ENCODE results near the gene BIN1. TPM values are rescaled to one million over a fixed set of nuclear protein-coding genes. Genes with fewer than 3 reads are reported as not detected.

The BIN1 gene
- total and polyA plus RNA-seq, 2 of the 4 experiments (the other 2 are of a cell fraction) = 18.1 to 25.7 TPM

DNA sequence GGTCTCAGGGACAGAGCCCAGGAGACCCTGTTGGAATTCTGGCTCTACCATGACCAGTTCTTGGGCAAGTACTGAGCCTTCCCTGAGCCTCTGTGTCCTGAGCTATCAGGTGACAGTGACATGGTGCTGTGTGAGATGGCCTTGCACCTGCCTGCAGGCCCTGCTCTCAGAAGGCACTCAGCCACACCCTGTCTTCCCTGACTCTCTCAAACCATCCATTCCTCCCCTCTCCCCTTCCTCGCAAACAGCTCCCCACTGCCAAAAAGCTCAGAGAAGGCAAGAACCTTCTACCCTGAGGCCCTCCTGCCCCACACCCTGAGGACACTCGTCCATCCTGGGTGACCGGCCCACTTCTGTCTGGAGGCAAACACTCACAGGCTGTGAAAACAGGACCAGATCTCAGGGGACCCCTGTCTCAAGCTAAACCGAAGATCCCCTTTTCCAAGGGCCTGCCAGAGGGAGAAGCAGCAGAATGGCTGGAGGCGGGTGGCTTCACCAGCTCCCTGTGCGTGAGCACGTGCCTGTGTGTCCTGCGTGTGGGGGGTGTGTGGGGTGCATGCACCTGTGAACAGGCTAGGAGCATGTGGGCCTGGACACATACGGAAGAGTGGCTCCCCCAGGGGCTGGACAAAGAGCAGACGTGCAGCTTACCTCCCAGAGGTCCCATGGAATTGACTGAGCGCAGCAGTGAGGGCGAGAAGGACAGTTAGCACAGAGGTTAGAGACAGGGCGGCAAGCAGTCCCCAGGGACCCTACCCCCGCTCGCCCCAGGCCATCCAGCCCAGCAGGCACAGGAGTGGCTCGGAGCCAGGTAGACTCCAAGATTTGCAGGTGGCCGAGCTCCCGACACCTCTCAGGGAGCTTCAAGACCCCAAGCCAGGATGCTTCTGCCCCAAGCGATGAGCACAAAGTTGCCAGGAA, 53.9 kb downstream of the BIN1 start:
- POLR2A ChIA-PET (ENCODE audit: unreplicated experiment) = no interaction called here
- no peak overlapping the region for H2BK20ac ChIP-seq (ENCODE audit: low read depth, low read length)
- no peak overlapping the region for H3K18ac ChIP-seq (ENCODE audit: low read depth, low read length)
- dilution Hi-C loops (cut with HindIII; ENCODE audit: low sequenced_read_pairs, unreplicated experiment) = no loop called here
- in situ Hi-C loops (cut with MboI; ENCODE audit: low sequenced_read_pairs) = no loop called here
- H3K4me2 ChIP-seq (ENCODE audit: low read depth, low read length) = no peak overlapping the region
- no peak overlapping the region for H3K9ac ChIP-seq (ENCODE audit: low read depth, low read length)
- no peak overlapping the region for H3K27ac ChIP-seq (ENCODE audit: insufficient read depth, low read length)
- H3K56ac ChIP-seq (ENCODE audit: extremely low read depth, insufficient read depth, low read length) = no peak overlapping the region
- no peak overlapping the region for H2BK5ac ChIP-seq (ENCODE audit: low read depth, low read length, poor library complexity, severe bottlenecking)
- no peaks in the 10 kb centered on the region for H3K27me3 ChIP-seq (ENCODE audit: control insufficient read depth, insufficient read depth, low read length)
- WGBS, 2 experiments (ENCODE audit: extremely low coverage in 2 of 2, insufficient read length in 1 of 2) = 93% methylated on average over 12 of the region's 19 CpGs; no CpG with 5 or more reads in 1 of the 2 experiments
- BruUV-seq (replicated peaks) = no TSS peak
- no peak for TF ChIP-seq FOS (IDR thresholded peaks at IDR 0.05; ENCODE audit: low read depth, low read length)
- TF ChIP-seq, protein P1, sequence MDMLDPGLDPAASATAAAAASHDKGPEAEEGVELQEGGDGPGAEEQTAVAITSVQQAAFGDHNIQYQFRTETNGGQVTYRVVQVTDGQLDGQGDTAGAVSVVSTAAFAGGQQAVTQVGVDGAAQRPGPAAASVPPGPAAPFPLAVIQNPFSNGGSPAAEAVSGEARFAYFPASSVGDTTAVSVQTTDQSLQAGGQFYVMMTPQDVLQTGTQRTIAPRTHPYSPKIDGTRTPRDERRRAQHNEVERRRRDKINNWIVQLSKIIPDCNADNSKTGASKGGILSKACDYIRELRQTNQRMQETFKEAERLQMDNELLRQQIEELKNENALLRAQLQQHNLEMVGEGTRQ (IDR thresholded peaks at IDR 0.05; ENCODE audit: low read depth, low read length) = no peak
- no peak for TF ChIP-seq MAZ (IDR thresholded peaks at IDR 0.05; ENCODE audit: borderline replicate concordance, low read depth, low read length)
- no peak for TF ChIP-seq SMC3 (IDR thresholded peaks at IDR 0.05; ENCODE audit: low read depth, low read length)
- TF ChIP-seq, protein P2, sequence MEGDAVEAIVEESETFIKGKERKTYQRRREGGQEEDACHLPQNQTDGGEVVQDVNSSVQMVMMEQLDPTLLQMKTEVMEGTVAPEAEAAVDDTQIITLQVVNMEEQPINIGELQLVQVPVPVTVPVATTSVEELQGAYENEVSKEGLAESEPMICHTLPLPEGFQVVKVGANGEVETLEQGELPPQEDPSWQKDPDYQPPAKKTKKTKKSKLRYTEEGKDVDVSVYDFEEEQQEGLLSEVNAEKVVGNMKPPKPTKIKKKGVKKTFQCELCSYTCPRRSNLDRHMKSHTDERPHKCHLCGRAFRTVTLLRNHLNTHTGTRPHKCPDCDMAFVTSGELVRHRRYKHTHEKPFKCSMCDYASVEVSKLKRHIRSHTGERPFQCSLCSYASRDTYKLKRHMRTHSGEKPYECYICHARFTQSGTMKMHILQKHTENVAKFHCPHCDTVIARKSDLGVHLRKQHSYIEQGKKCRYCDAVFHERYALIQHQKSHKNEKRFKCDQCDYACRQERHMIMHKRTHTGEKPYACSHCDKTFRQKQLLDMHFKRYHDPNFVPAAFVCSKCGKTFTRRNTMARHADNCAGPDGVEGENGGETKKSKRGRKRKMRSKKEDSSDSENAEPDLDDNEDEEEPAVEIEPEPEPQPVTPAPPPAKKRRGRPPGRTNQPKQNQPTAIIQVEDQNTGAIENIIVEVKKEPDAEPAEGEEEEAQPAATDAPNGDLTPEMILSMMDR (conservative IDR thresholded peaks at IDR 0.05; ENCODE audit: low read depth, low read length) = no peak
- no peak overlapping the region for H3K4ac ChIP-seq (ENCODE audit: low read depth, low read length)
- H4K8ac ChIP-seq (ENCODE audit: low read depth in 2 of 2, low read length in 2 of 2) = no peak overlapping the region
- intact Hi-C loops (cut with micrococcal nuclease) = loop anchor here (10.0 kb wide), 2 partner anchors 168 to 398 kb away; partner anchors contain the start of gene GYPC
- no peaks in the 10 kb centered on the region; the same call in 1 of the 2 replicates for H4K20me1 ChIP-seq (ENCODE audit: insufficient read depth, low read length)
- H3K79me1 ChIP-seq (ENCODE audit: low read depth in 1 of 2, low read length in 2 of 2) = no peaks in the 10 kb centered on the region
- H3K9me3 ChIP-seq (ENCODE audit: control insufficient read depth, insufficient read depth, low read length) = no peaks in the 10 kb centered on the region
- H3K4me1 ChIP-seq (ENCODE audit: control insufficient read depth, insufficient read depth, low read length) = peaks cover 2% of the 10 kb centered on the region; the same call in 1 of the 2 replicates
- no peak for DNase-seq
- no peak overlapping the region for H3K23ac ChIP-seq (ENCODE audit: low read depth, low read length)
- no peak overlapping the region for H2AFZ ChIP-seq (replicated peaks; ENCODE audit: low read length, poor library complexity)
- no peak overlapping the region for H4K91ac ChIP-seq (ENCODE audit: insufficient read depth, low read depth, low read length)
- no peak for ATAC-seq (ENCODE audit: low read depth)
- H2BK15ac ChIP-seq (ENCODE audit: low read depth, low read length) = no peak overlapping the region
- no peak overlapping the region for H3K14ac ChIP-seq (replicated peaks; ENCODE audit: low read depth, low read length)
- CTCF ChIA-PET = no interaction called here
- H4K5ac ChIP-seq (ENCODE audit: low read depth, low read length) = no peak overlapping the region
- no peak overlapping the region for H2BK120ac ChIP-seq (ENCODE audit: low read depth, low read length)
- no peak overlapping the region for H2AK5ac ChIP-seq (ENCODE audit: low read depth, low read length)
- peaks cover 13% of the 10 kb centered on the region for H3K36me3 ChIP-seq (ENCODE audit: control insufficient read depth, insufficient read depth, low read length)
- H3K9me1 ChIP-seq (ENCODE audit: insufficient read depth, low read length) = no peaks in the 10 kb centered on the region
- no peak overlapping the region for H3K4me3 ChIP-seq (ENCODE audit: insufficient read depth, low read depth, low read length)
- H2AK9ac ChIP-seq (replicated peaks; ENCODE audit: low read depth, low read length, poor library complexity) = no peak overlapping the region

Data from IMR-90 (cell line).